NT2/D1 (cell line): Measurements from ENCODE around the gene CFB.

Experiments
- SUZ12 ChIP-seq: IDR thresholded peaks from 2 replicates; pipeline ENCODE4 v1.6.1; 2011; ENCODE audit not compliant: insufficient read length, insufficient read depth; ENCODE audit errors: extremely low read depth
- YY1 ChIP-seq: IDR thresholded peaks from 2 replicates; pipeline ENCODE4 v1.6.1; 2011; ENCODE audit not compliant: insufficient read length, insufficient read depth
- ZNF274 ChIP-seq: IDR thresholded peaks from 2 replicates; pipeline ENCODE4 v1.6.1; 2011; ENCODE audit warnings: mild to moderate bottlenecking, low read depth, low read length

- TF ChIP-seq ZNF274 (no peak), YY1 (no peak), SUZ12 (no peak)
Observed at GRCh38 chr6:31933537-31933936, 12.4 kb upstream of the CFB start.
